ENCODE results near the gene ETS2.
A peak's percentile ranks its signal among the peaks of the same experiment; 100 is the strongest.

The ETS2 gene

GRCh38 chr21:38802050-38803026 lies 3.4 kb upstream of the ETS2 start:
- peak; percentile 46 for DNase-seq

- DNase-seq = no peak
These were observed 2.6 kb upstream of the ETS2 start for GRCh38 chr21:38803075-38803660.

- DNase-seq = peak; percentile 45
These were observed 1.5 kb upstream of the ETS2 start for GRCh38 chr21:38804030-38804788.

GRCh38 chr21:38804789-38805327 lies 871 bp upstream of the ETS2 start:
- peak; percentile 47 for DNase-seq

GRCh38 chr21:38806153-38806941 lies 618 bp downstream of the ETS2 start:
- no peak for DNase-seq

GRCh38 chr21:38806942-38807284 lies 1.2 kb downstream of the ETS2 start:
- DNase-seq = peak; percentile 50

- no peak for DNase-seq
These were observed 1.7 kb downstream of the ETS2 start for GRCh38 chr21:38807441-38807871.

- no peak for DNase-seq
These were observed 2.3 kb downstream of the ETS2 start for GRCh38 chr21:38807986-38808385.

- no peak for DNase-seq
These were observed 3.6 kb downstream of the ETS2 start for GRCh38 chr21:38809198-38809878.

GRCh38 chr21:38810034-38810825 lies 4.5 kb downstream of the ETS2 start:
- DNase-seq = no peak

GRCh38 chr21:38810826-38811164 lies 5.1 kb downstream of the ETS2 start:
- no peak for DNase-seq

GRCh38 chr21:38811257-38811656 lies 5.5 kb downstream of the ETS2 start:
- DNase-seq = no peak

- DNase-seq = no peak
These were observed 7.4 kb downstream of the ETS2 start for GRCh38 chr21:38813143-38813542.

- DNase-seq = no peak
These were observed 7.8 kb downstream of the ETS2 start for GRCh38 chr21:38813547-38813946.

GRCh38 chr21:38814126-38815059 lies 8.7 kb downstream of the ETS2 start:
- no peak for DNase-seq

GRCh38 chr21:38815060-38815405 lies 9.3 kb downstream of the ETS2 start:
- DNase-seq = no peak

- DNase-seq = no peak
These were observed 10.8 kb downstream of the ETS2 start for GRCh38 chr21:38816400-38816977.

- no peak for DNase-seq
These were observed 11.9 kb downstream of the ETS2 start for GRCh38 chr21:38817371-38818324.

All from NCI-H510A treated with DMSO at 0.1 percent for 48 hours (cell line).